MM.1S (cell line): ENCODE data around the gene PTGDS.

Experiments used
- DNase-seq: peaks from one replicate; pipeline ENCODE4 v3.0.0-alpha.2; 2015
- H2AFZ ChIP-seq: fragments of 300-600 bp; sonication (generic); 2 replicates; pipeline ENCODE4 v1.6.0; 2016; ENCODE audit warnings: antibody characterized with exemption, low read length
- H3F3A ChIP-seq: fragments of 300-600 bp; sonication (generic); 2 replicates; pipeline ENCODE4 v1.6.1; 2016; ENCODE audit warnings: mild to moderate bottlenecking, antibody characterized with exemption, low read length, moderate library complexity, mixed read lengths; ENCODE audit not compliant: insufficient read depth
- H3K27ac ChIP-seq: fragments of 300-600 bp; sonication (generic); 2 replicates; pipeline ENCODE4 v1.5.1; 2016; ENCODE audit warnings: mild to moderate bottlenecking, low read length
- H3K27me3 ChIP-seq: fragments of 300-600 bp; sonication (generic); replicated peaks from 2 replicates; pipeline ENCODE4 v1.6.0; 2016; ENCODE audit warnings: low read length; ENCODE audit not compliant: insufficient read depth
- H3K36me3 ChIP-seq: fragments of 300-600 bp; sonication (generic); replicated peaks from 2 replicates; pipeline ENCODE4 v1.6.1; 2016; ENCODE audit warnings: mild to moderate bottlenecking, low read length, mixed read lengths; ENCODE audit not compliant: insufficient read depth
- H3K4me1 ChIP-seq: fragments of 300-600 bp; sonication (generic); 2 replicates; pipeline ENCODE4 v1.6.1; 2016; ENCODE audit warnings: low read length, mixed read lengths
- H3K4me2 ChIP-seq: fragments of 300-600 bp; sonication (generic); 2 replicates; pipeline ENCODE4 v1.6.0; 2016; ENCODE audit warnings: low read depth, low read length
- H3K4me3 ChIP-seq: fragments of 300-600 bp; sonication (generic); 2 replicates; pipeline ENCODE4 v1.5.1; 2016; ENCODE audit warnings: low read length, mixed read lengths
- H3K79me2 ChIP-seq: fragments of 300-600 bp; sonication (generic); 2 replicates; pipeline ENCODE4 v1.6.1; 2016; ENCODE audit warnings: mixed run types, low read length, mixed read lengths
- H3K9ac ChIP-seq: fragments of 300-600 bp; sonication (generic); 2 replicates; pipeline ENCODE4 v1.6.1; 2016; ENCODE audit warnings: low read length, mixed read lengths
- H3K9me2 ChIP-seq: fragments of 300-600 bp; sonication (generic); replicated peaks from 2 replicates; pipeline ENCODE4 v1.6.1; 2016; ENCODE audit warnings: mild to moderate bottlenecking, low read length, mixed read lengths; ENCODE audit not compliant: insufficient read depth
- H3K9me3 ChIP-seq: fragments of 300-600 bp; sonication (generic); replicated peaks from 2 replicates; pipeline ENCODE4 v1.6.1; 2016; ENCODE audit warnings: mild to moderate bottlenecking, low read length, mixed read lengths; ENCODE audit not compliant: insufficient read depth
- H4K20me1 ChIP-seq: fragments of 300-600 bp; sonication (generic); 2 replicates; pipeline ENCODE4 v1.6.1; 2016; ENCODE audit warnings: mild to moderate bottlenecking, low read length, moderate library complexity, mixed read lengths; ENCODE audit not compliant: insufficient read depth
- EZH2 ChIP-seq: fragments of 300-600 bp; sonication (generic); optimal IDR thresholded peaks from 2 replicates; pipeline ENCODE3; 2017; ENCODE audit warnings: low read depth, mild to moderate bottlenecking, antibody characterized with exemption, low read length, mixed read lengths
- EZH2phosphoT487 ChIP-seq: fragments of 300-600 bp; sonication (generic); IDR thresholded peaks from 2 replicates; pipeline ENCODE4 v1.6.1; 2018; ENCODE audit warnings: antibody characterized with exemption, low read length
- TF ChIP-seq, protein P1 (sequence below): fragments of 300-600 bp; sonication (generic); IDR thresholded peaks from 2 replicates; pipeline ENCODE4 v1.5.1; 2016; ENCODE audit warnings: antibody characterized with exemption, low read length, mixed read lengths

The PTGDS gene

GRCh38 chr9:136943291-136944211 lies 33.8 kb upstream of the PTGDS start:
- Histone ChIP-seq H3K27me3 (no peaks in the 10 kb centered on the region), H3K9ac (peak overlapping the region; percentile 84), H3K79me2 (peaks cover 29% of the 10 kb centered on the region), H3K9me2 (no peaks in the 10 kb centered on the region), H2AFZ (0 out of 2 replicates have a peak overlapping the region, but pooled peaks have one; percentile 42), H3K4me3 (peak overlapping the region; percentile 93), H3K4me2 (peak overlapping the region; percentile 91), H3F3A (no peaks in the 10 kb centered on the region), H3K36me3 (peaks cover 17% of the 10 kb centered on the region), H4K20me1 (no peaks in the 10 kb centered on the region), H3K9me3 (no peaks in the 10 kb centered on the region), H3K4me1 (peaks cover 3% of the 10 kb centered on the region; the same call in 1 of the 2 replicates), H3K27ac (peak overlapping the region; percentile 44; the same call in 1 of the 2 replicates)
- TF ChIP-seq, protein P1, sequence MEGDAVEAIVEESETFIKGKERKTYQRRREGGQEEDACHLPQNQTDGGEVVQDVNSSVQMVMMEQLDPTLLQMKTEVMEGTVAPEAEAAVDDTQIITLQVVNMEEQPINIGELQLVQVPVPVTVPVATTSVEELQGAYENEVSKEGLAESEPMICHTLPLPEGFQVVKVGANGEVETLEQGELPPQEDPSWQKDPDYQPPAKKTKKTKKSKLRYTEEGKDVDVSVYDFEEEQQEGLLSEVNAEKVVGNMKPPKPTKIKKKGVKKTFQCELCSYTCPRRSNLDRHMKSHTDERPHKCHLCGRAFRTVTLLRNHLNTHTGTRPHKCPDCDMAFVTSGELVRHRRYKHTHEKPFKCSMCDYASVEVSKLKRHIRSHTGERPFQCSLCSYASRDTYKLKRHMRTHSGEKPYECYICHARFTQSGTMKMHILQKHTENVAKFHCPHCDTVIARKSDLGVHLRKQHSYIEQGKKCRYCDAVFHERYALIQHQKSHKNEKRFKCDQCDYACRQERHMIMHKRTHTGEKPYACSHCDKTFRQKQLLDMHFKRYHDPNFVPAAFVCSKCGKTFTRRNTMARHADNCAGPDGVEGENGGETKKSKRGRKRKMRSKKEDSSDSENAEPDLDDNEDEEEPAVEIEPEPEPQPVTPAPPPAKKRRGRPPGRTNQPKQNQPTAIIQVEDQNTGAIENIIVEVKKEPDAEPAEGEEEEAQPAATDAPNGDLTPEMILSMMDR: no peak; the same call in 1 of the 2 replicates
- no peak for TF ChIP-seq EZH2
- TF ChIP-seq EZH2phosphoT487: no peak
- peak; percentile 37 for DNase-seq

- H3K4me1 ChIP-seq: peaks cover 3% of the 10 kb centered on the region; the same call in 1 of the 2 replicates
- peaks cover 17% of the 10 kb centered on the region for H3K36me3 ChIP-seq
- H3K27me3 ChIP-seq: no peaks in the 10 kb centered on the region
- no peaks in the 10 kb centered on the region for H3K9me3 ChIP-seq
- H3K4me2 ChIP-seq: peak overlapping the region; percentile 91; the same call in 1 of the 2 replicates
- H4K20me1 ChIP-seq: no peaks in the 10 kb centered on the region
- H3K9ac ChIP-seq: peak overlapping the region; percentile 84
- no peak for DNase-seq
- TF ChIP-seq EZH2phosphoT487: no peak
- TF ChIP-seq, protein P1: no peak
- no peak for TF ChIP-seq EZH2
- H2AFZ ChIP-seq: 0 out of 2 replicates have a peak overlapping the region, but pooled peaks have one; percentile 42
- H3K4me3 ChIP-seq: peak overlapping the region; percentile 93
- no peaks in the 10 kb centered on the region for H3K9me2 ChIP-seq
- H3K27ac ChIP-seq: peak overlapping the region; percentile 44; the same call in 1 of the 2 replicates
- no peaks in the 10 kb centered on the region for H3F3A ChIP-seq
- peaks cover 29% of the 10 kb centered on the region for H3K79me2 ChIP-seq
Observed at GRCh38 chr9:136944212-136944518, 33.1 kb upstream of the PTGDS start.

GRCh38 chr9:136944519-136945332 lies 32.6 kb upstream of the PTGDS start, which contains the start of the genes C8G and FBXW5:
C8G (plus strand) TSS chr9:136945243; CDS start chr9:136945321, 78 bp downstream.
FBXW5 (minus strand) TSS chr9:136944738; CDS start chr9:136944083, 655 bp downstream.
- H3K27ac ChIP-seq: peak within 1 kb of the TSS; percentile 44; the same call in 1 of the 2 replicates
- H3K9me2 ChIP-seq: no peaks in the 10 kb centered on the region

More at GRCh38 chr9:136944519-136945332, 32.6 kb upstream of the PTGDS start, which contains the start of the genes C8G and FBXW5:
- DNase-seq: peak; percentile 97
- H4K20me1 ChIP-seq: no peaks in the 10 kb centered on the region
- TF ChIP-seq EZH2phosphoT487 (no peak), EZH2 (no peak)
- TF ChIP-seq, protein P1: peak; percentile 90
- no peaks in the 10 kb centered on the region for H3K9me3 ChIP-seq
- peak within 1 kb of the TSS; percentile 84 for H3K9ac ChIP-seq
- H2AFZ ChIP-seq: peak within 1 kb of the TSS; percentile 42; the same call in 1 of the 2 replicates
- peak within 1 kb of the TSS; percentile 91 for H3K4me2 ChIP-seq
- peaks cover 29% of the 10 kb centered on the region for H3K79me2 ChIP-seq
- peak within 1 kb of the TSS; percentile 93 for H3K4me3 ChIP-seq
- H3K27me3 ChIP-seq: no peaks in the 10 kb centered on the region
- H3K36me3 ChIP-seq: peaks cover 17% of the 10 kb centered on the region
- H3K4me1 ChIP-seq: peaks cover 3% of the 10 kb centered on the region; the same call in 1 of the 2 replicates
- H3F3A ChIP-seq: no peaks in the 10 kb centered on the region
